ENCODE results near the gene DNAH17.
"Not testable (repeated sequence)": the region's sequence is repeated elsewhere in the genome, so short reads cannot be mapped to it uniquely, and the experiment has no call there.

The DNAH17 gene

GRCh38 chr17:78523934-78524655 lies 53.1 kb downstream of the DNAH17 start:
- DNase-seq: no peak

- no peak for DNase-seq
Measured at GRCh38 chr17:78522031-78522809, 55.0 kb downstream of the DNAH17 start.

DNA sequence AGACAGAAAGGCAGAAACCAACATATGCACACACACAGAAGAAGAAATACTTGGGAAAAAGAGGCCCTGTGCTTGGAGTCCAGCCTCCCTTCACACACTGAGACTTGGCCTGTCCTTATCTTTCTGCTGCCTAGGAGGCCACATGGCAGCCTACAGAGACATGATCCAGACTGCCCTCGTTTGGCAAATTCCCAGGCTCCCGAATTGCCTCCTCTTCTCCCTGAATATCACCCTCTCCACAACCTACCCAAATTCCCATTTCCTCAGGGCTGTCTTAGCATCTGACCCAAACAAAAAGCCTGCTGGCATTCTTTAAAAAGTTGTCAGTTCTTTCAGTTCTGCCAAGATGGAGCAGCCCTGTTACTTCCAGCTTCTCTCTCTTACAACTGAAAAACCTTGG lies 59.8 kb downstream of the DNAH17 start:
- DNase-seq: no peak

DNA sequence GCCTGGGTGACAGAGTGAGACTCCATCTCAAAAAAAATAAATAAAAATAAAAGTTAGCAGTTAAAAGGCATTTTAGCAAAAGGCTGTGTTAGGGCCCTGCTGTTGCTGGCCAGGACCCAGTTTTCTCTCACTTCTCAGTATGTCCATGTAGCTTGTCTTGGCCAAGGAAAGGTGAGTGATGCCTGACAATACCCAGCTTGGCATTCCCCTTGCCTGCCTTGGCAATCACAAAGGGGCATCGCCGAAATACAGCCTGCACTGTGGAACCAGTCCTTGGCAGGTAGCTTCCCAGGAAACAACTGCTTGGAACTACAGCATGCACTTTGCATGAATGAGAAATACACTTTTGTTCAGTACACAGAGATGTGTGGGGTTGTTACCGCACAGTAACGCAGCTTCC lies 61.7 kb downstream of the DNAH17 start:
- DNase-seq: no peak

- no peak for DNase-seq
Measured at GRCh38 chr17:78514521-78514920, 62.7 kb downstream of the DNAH17 start.

DNA sequence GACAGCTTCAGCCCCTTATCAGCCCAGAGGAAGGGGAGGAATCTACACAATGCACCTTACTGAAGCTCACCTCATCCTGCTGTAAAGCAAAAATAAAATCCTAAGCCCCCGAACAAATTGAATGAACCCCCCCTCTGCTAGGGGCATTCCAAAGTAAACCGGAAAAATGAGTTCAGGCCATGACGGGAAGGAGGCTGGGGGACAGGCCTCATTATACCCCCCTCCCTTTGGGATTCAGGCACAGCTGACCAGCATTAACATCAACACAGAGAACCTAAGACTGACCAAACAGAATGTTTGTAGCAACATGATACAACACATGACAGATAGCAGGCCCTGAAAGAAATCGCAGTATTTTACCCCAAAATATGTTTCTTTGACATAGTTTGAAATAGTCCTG lies 64.2 kb downstream of the DNAH17 start:
- DNase-seq: no peak

DNA sequence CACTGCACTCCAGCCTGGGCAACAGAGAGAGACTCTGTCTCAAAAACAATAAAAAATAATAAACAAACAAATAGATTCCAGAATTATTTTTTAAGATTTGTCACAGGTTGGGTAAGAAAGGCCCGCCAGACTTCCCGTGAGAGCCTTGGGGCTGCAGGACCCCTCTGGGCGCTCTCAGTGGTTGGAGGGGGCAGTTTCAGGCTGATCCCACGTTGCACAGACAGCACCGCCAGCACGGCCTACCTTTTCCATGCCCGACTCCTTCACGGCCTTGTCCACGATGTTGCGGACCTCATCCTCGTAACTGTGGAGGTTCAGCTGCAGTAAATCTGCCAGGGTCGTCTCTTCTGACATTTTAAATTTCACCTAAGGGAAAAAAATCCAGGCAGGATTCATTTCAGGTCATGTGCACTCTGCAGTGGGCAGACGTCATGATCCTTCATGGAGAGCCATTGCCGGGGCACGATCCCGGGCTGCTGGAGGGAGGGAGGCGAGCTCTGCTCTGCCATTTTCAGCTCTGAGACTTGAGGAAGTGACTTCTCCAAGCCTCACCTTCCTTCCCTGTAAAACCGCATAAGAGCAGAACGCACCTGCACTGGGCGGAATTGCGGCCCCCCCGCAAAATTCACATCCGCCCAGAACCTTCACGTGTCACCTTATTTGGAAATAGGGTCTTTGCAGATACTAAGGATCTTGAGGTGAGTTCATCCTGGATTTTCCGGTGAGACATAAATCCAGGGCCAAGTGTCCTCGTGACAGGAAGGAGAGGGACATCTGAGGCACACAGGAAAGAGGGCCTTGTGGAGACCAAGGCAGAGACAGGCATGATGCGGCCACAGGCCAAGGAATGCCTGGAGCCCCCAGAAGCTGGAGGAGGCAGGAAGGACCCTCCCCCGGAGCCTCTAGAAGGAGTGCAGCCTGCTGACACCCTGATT lies 66.8 kb downstream of the DNAH17 start:
- DNase-seq: no peak

DNA sequence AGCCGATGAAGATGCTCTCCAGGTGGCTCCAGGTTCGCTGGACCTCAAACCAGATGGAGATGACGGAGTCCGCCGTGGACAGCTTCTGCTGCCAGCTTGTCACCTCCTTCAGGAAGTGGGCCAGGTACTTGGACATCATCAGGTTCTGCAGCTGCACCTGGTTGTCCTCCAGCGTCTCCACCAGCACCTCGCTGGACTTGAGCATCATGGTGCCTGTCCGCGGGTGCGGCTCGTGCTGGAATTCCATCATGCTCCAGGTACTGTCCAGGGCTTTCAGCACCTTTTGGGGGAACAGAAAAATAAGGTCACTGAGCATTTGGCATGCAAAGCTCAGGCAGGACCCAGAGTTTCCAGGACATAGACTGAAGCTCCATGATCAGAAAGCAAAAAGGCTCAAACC lies 69.7 kb downstream of the DNAH17 start:
- DNase-seq: no peak

DNA sequence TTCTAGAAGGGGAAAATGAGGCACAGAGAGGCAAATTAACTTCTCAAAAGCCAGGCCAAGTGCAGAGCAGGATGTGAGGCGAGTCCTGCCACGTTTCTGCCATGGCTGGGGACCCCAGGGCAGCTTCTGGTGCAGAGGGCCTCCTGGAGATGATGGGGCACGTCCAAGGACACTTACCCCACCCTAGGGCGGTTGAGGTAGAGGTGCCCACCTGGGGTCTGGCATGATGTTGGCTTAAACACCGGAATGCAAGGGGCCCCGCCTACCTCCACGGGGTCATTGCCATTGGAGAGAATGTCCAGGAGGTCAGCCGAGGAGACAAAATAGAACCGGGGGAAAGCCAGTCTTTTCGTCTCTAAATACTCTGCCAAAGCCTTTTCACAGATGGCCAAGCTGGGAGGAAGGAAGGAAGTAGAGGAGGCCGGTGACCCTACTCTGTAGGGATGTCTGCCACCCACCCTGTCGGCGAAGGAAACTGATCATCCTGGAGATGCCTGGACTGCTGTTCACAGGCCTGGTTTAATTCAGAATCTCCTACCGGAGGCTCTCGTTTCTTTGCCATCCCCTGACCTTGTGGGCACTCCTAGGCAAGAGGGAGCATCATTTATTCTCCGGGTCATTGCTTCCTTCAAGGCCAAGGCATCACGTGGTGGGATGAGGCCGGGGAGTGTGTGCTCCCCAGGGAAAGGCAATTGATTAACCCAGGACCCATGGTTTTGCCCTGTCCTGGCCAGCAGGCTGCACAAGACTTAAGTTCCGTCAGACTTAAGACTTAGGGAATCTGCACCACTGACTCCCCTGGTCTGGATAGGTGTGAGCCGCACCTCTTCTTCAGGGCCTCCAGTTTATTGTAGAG lies 70.5 kb downstream of the DNAH17 start:
- DNase-seq: no peak

DNA sequence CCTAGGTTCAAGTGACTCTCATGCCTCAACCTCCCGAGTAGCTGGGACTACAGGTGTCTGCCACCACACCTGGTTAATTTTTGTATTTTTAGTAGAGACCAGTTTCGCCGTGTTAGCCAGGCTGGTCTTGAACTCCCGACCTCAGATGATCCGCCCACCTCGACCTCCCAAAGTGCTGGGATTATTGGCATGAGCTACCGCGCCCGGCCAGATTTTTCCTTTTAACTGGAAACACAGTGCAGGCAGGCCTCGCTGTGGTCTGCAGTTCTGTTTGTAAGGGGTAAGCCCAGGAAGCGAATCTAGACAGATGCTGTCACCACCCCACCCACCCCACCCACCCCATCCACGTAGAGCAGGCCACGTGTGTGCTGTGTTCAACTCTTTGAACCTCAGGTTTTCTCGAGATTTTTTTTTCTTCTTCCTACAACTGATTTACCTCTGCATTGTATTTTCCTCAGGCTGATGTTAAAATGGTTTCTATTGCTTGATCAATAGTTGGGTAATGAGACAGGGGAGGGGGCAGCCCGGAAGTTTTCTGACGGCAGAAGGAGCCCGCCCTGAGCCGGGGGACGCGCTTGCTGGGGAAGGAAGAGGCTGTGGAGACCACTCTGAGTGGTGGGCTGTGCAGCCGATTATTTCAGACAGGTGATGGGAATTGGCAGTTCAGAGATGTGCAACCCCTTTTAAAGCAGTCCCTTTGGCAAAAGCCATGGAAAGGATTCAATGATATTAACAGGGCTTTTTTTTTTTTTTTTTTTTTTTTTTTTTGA lies 72.9 kb downstream of the DNAH17 start:
- DNase-seq: no peak

- not testable (repeated sequence) for DNase-seq
Measured at GRCh38 chr17:78503388-78503787, 73.8 kb downstream of the DNAH17 start.

DNA sequence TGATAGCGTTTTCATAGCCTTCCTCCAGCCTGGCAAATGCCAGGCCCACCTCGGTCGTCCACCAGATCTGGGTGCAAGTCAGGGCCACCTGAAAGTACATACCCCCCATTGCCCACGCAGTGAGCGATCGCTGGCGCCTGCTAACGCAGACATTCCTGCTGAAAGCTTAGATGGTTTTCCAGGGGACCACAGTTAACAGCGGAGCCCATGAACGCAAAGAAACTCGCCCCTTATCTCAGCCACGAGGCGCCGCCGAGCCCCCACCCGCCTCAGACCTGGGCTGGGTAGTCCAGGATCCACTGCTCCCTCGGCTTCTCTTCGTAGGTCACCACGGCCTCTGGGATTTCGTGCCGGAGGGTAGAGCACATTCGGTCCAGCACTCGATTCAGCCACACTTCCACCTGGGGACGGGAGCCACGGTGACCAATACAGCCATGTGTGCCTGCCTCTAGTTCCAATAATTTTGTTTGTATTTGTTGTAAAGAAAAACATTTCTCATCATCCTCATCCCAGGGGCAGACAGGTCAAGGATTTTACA lies 74.5 kb downstream of the DNAH17 start:
- no peak for DNase-seq

DNA sequence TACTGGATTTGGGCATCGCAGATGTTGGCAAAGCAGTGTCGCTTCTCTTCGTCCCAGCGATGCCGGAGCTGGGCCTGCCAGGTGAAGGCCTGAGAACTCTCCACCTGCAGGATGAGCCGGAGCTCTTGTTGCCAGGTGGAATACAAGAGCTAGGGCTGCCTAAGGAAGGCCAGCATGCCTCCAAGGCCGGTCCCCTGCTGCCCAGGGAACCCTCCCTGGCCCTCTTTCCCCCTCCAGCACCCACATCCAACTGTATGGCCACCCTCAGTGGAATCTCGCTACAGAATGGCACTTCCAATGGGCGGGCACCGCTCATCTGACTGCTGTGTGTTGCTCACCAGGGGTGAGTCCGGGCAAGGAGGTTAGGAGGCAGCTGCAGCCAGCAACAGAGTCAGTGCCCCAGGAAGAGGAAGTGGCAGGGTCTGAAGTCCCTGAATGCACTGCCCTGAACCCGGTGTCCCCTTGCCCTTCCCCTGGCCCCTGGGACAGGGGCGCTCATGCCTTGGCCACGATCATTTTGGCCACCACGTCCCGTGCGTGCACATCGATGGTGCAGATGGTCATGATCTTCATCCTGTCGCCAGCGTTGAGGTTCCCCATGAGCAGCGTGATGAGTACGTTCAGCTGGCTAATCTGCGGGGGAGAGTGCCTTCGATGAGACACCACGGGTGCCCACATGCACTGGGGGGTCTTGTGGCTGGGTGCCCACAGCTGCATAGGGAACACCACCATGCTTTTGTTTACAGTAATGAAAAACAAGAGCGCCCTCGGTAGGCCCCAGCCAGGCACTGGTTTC lies 75.8 kb downstream of the DNAH17 start:
- no peak for DNase-seq

DNA sequence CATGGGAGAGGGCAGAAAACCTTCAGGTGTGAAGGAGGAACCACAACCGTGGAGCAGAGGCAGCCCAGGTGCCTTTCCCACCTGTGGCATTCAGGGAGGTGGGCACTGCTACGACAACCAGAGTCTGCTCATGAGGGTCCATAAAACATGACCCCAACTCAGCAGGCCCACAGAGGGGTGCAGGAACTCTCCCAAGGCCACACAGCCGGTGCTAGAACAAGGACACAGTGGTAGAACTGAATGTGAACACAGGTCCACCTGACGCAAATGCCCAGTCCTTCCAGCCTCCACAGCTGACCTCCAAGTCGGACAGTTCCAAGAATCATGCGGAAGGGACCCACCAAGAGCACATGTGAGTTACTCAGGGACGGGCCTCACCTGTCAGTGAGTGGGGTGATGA lies 76.4 kb downstream of the DNAH17 start:
- no peak for DNase-seq

DNA sequence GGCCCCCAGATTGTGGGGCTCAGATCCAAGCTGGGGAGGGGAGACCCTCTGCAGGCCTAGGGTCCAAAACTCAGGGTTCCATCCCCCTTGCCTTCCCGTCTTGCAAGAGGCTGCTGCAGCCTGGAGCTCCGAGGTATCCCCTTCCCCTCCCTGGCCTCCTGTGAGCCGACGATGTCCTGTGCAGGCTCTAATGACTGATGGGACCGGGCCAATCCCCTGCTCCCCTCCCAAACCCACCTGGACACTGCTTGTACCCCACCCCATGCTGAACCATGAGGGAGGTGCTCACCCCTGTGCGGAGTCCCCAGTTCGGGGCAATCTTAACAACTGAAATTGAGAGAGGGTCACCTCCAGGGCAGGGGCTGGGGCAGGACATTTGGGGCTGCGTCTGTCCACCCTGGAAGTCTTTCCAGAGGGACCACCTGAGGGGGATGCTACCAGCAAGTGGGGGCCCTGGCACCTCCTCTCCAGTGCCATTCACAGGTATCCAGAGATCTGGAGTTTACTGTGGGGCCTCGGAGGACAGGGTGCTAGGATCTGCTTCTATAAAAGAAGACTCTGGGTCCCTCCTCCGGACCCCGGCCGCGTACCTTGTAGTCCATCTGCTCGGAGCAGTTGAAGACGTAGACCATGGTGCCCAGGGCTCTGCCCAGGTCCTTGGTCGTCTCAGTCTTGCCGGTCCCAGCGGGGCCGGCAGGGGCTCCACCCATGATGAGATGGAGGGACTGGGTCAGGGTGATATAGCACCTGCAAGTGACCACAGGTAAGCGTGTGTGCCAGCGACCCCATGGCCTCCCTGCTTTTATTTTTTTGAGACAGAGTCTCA lies 77.3 kb downstream of the DNAH17 start:
- DNase-seq: no peak

DNA sequence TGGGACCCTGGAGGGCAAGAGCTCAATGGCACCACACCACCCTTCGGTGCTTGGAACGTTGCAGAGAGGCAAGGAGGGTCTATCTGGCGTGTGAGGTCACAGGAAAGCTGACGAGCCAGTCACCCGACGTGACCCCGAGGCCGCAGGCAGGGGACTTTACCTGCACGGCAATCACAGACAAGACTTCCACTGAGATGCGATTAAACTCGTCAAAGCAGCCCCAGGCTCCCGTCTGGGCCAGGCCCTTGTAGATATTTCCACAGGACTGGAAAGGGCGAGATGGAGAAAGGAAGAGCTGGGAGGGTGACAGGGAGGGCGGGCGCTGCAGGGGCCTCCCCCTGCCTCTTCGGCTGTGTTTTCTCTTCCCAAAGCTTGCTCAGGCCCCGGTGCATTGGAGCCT lies 78.3 kb downstream of the DNAH17 start:
- no peak for DNase-seq

GRCh38 chr17:78497115-78497540 lies 80.1 kb downstream of the DNAH17 start:
- peak in 2 of 4 experiments; percentile 9 to 10 for DNase-seq

DNA sequence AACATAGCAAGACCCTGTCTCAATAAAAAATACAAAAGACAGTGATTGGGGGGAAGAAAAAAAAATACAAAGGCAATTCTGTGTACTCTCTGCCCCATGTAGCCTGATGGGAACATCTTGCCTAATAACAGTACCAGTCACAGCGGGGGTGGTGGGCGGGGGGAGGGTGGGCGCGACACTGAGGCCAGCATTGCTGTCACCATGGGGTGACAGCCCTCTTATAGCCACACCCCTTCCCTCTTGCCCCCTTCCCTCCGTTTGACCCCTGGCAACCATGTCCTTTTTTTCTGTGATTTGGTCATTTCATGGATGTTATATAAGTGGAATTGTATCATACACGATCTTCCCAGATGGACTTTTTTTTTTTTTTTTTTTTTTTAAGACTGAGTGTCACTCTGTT lies 80.9 kb downstream of the DNAH17 start:
- no peak for DNase-seq

DNA sequence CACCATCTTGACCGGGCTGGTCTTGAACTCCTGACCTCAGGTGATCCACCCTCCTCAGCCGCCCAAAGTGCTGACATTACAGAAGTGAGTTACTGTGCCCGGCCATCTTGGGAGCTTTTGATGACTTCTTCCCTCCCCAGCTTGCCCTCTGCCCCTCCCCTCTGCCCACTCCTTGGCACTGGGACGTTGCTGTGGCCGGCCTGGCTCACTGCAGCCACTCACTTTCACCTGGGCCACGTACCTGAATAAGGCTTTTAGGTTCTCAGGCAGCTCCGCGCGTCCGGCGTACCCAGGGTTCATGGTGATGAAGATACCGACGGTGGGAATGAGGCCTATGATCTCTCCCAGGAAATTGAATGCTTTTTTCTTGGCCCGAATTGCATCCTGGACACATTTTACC lies 81.6 kb downstream of the DNAH17 start:
- no peak for DNase-seq
